Measurements from ENCODE around the gene CDK19. TPM values are rescaled to one million over a fixed set of nuclear protein-coding genes. Genes with fewer than 3 reads are reported as not detected.

The CDK19 gene
- total and polyA plus RNA-seq, 2 experiments from 2014 or later = 7.7 to 10.1 TPM

GRCh38 chr6:110712238-110712637 lies 103.0 kb downstream of the CDK19 start (continued):
- TF ChIP-seq ZNF462 (CRISPR knock-in tag; IDR thresholded peaks at IDR 0.05) (no peak), STAT1 (IDR thresholded peaks at IDR 0.05; ENCODE audit: unreplicated experiment) (no peak), REST (IDR thresholded peaks at IDR 0.05; ENCODE audit: unreplicated experiment) (no peak)

- peaks cover 2% of the 10 kb centered on the region; the same call in 1 of the 3 replicates for H3K36me3 Mint-ChIP-seq (ENCODE audit: low read depth)
- Histone ChIP-seq H3K27ac (ENCODE audit: low read depth) (no peak overlapping the region), H3K36me3 (ENCODE audit: insufficient read depth) (no peaks in the 10 kb centered on the region), H4K20me1 (replicated peaks; ENCODE audit: insufficient read depth) (0 out of 2 replicates have a peak, but pooled peaks cover 2% of the 10 kb centered on the region), H3K9me2 (ENCODE audit: insufficient read depth) (no peaks in the 10 kb centered on the region), H3K4me3 (no peak overlapping the region), H3K4me2 (no peak overlapping the region), H3K79me2 (replicated peaks; ENCODE audit: insufficient read depth) (no peaks in the 10 kb centered on the region), H3K4me1 (ENCODE audit: insufficient read depth) (peaks cover 36% of the 10 kb centered on the region), H3K27me3 (ENCODE audit: insufficient read depth) (no peaks in the 10 kb centered on the region), H2AFZ (no peak overlapping the region), H3F3A (replicated peaks; ENCODE audit: low read depth) (no peaks in the 10 kb centered on the region)
- no peak overlapping the region for H3K27ac Mint-ChIP-seq
- ATAC-seq (no peak), DNase-seq (ENCODE audit: low spot score) (no peak)
- peaks cover 24% of the 10 kb centered on the region for H3K4me1 Mint-ChIP-seq
- no peak overlapping the region for H3K4me3 Mint-ChIP-seq
- H3K27me3 Mint-ChIP-seq (ENCODE audit: insufficient read depth, low read depth, poor library complexity) = peaks cover 2% of the 10 kb centered on the region
- H3K9me3 Mint-ChIP-seq = no peaks in the 10 kb centered on the region
- TF ChIP-seq CTCF (conservative IDR thresholded peaks at IDR 0.05; ENCODE audit: low read depth in 2 of 2) = no peak
- no peak for TF ChIP-seq EZH2phosphoT487 (IDR thresholded peaks at IDR 0.05; ENCODE audit: unreplicated experiment)
- TF ChIP-seq ZNF331 (CRISPR knock-in tag; IDR thresholded peaks at IDR 0.05; ENCODE audit: low read depth) = no peak
- no peak for TF ChIP-seq CREB1 (CRISPR knock-in tag; IDR thresholded peaks at IDR 0.05; ENCODE audit: low read depth)
- no peak for TF ChIP-seq REST (IDR thresholded peaks at IDR 0.05; ENCODE audit: unreplicated experiment)
- no peak for TF ChIP-seq POLR2AphosphoS5 (IDR thresholded peaks at IDR 0.05; ENCODE audit: low read depth)
Observed at GRCh38 chr6:110710115-110710514, 105.2 kb downstream of the CDK19 start.
